Measurements from ENCODE around the gene JADE1.

JADE1 gene

GRCh38 chr4:128847082-128847724, 37.7 kb downstream of the JADE1 start:
- H3K27ac ChIP-seq: no peak overlapping the region
- peaks cover 60 to 97% (median 88%) of the 10 kb centered on the region in 3 donors for H3K36me3 ChIP-seq
- peaks cover 0 to 40% (median 15%) of the 10 kb centered on the region in 4 donors for H3K4me1 ChIP-seq
- no peaks in the 10 kb centered on the region for H3K9me3 ChIP-seq
- intact Hi-C loops (cut with DNase I; ENCODE audit: low total_unique reads): no loop called here
- DNase-seq: no peak
- TF ChIP-seq CTCF (IDR thresholded peaks at IDR 0.05): no peak
- H3K4me3 ChIP-seq: no peak overlapping the region
- H3K27me3 ChIP-seq: no peaks in the 10 kb centered on the region

GRCh38 chr4:128848461-128848860, 39.0 kb downstream of the JADE1 start:
- intact Hi-C loops (cut with DNase I; ENCODE audit: low total_unique reads): no loop called here
- Histone ChIP-seq H3K4me1 (peaks cover 0 to 30% (median 15%) of the 10 kb centered on the region in 4 donors), H3K9me3 (no peaks in the 10 kb centered on the region), H3K27ac (no peak overlapping the region), H3K36me3 (peaks cover 71 to 99% (median 87%) of the 10 kb centered on the region in 3 donors), H3K4me3 (no peak overlapping the region), H3K27me3 (no peaks in the 10 kb centered on the region)
- no peak for TF ChIP-seq CTCF (IDR thresholded peaks at IDR 0.05)
- no peak for DNase-seq

- Histone ChIP-seq H3K27me3 (no peaks in the 10 kb centered on the region), H3K4me3 (no peak overlapping the region), H3K4me1 (peaks cover 0 to 12% (median 2%) of the 10 kb centered on the region in 4 donors), H3K9me3 (no peaks in the 10 kb centered on the region), H3K27ac (no peak overlapping the region), H3K36me3 (peaks cover 84 to 100% (median 96%) of the 10 kb centered on the region in 3 donors)
- no peak for TF ChIP-seq CTCF (IDR thresholded peaks at IDR 0.05)
- intact Hi-C loops (cut with DNase I; ENCODE audit: low total_unique reads): no loop called here
- DNase-seq: no peak
Measured at GRCh38 chr4:128850252-128850651, 40.8 kb downstream of the JADE1 start.

GRCh38 chr4:128853741-128854140, 44.2 kb downstream of the JADE1 start:
- Histone ChIP-seq H3K4me3 (no peak overlapping the region), H3K27ac (no peak overlapping the region), H3K9me3 (no peaks in the 10 kb centered on the region), H3K4me1 (peaks cover 0 to 12% (median 2%) of the 10 kb centered on the region in 4 donors), H3K27me3 (no peaks in the 10 kb centered on the region), H3K36me3 (peaks cover 84 to 100% (median 98%) of the 10 kb centered on the region in 3 donors)
- DNase-seq: no peak
- intact Hi-C loops (cut with DNase I; ENCODE audit: low total_unique reads): no loop called here
- TF ChIP-seq CTCF (IDR thresholded peaks at IDR 0.05): no peak

- H3K4me3 ChIP-seq: no peak overlapping the region
- no peaks in the 10 kb centered on the region for H3K27me3 ChIP-seq
- H3K36me3 ChIP-seq: peaks cover 80 to 100% (median 91%) of the 10 kb centered on the region in 3 donors
- intact Hi-C loops (cut with DNase I; ENCODE audit: low total_unique reads): no loop called here
- no peak for TF ChIP-seq CTCF (IDR thresholded peaks at IDR 0.05)
- no peak overlapping the region for H3K27ac ChIP-seq
- peaks cover 0 to 18% (median 9%) of the 10 kb centered on the region in 4 donors for H3K4me1 ChIP-seq
- DNase-seq: no peak
- H3K9me3 ChIP-seq: no peaks in the 10 kb centered on the region
Measured at GRCh38 chr4:128854433-128854832, 44.9 kb downstream of the JADE1 start.

All from tibial artery (tissue), 4 donors.